Epidermal melanocyte (primary cell): ENCODE results near the gene SP2.

Experiments
- DNase-seq: peaks from one replicate; pipeline ENCODE4 v3.0.0; 2011; ENCODE audit warnings: low spot score; ENCODE audit not compliant: insufficient read length

SP2 gene

DNA sequence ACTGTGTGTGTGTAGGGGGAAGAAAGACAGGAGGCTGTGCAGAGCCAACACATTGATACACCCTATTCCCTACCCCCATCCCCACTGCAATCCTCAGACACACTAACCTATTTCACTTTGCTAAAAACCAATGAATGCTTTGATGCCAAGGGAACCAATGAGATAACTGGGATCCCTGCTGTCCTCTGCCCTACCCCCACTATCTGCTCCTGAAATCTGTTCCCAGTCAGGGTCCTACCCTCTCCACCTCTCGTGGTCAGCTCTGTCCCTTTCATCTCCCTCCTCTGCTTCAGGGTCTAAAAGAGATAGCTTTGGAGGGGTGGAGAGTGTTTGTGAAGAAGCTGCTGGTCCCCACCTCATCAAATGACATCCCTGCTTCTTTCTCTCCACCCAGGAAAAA, 26.0 kb upstream of the SP2 start:
- no peak for DNase-seq

GRCh38 chr17:47871048-47871447, 25.0 kb upstream of the SP2 start:
- no peak for DNase-seq

DNA sequence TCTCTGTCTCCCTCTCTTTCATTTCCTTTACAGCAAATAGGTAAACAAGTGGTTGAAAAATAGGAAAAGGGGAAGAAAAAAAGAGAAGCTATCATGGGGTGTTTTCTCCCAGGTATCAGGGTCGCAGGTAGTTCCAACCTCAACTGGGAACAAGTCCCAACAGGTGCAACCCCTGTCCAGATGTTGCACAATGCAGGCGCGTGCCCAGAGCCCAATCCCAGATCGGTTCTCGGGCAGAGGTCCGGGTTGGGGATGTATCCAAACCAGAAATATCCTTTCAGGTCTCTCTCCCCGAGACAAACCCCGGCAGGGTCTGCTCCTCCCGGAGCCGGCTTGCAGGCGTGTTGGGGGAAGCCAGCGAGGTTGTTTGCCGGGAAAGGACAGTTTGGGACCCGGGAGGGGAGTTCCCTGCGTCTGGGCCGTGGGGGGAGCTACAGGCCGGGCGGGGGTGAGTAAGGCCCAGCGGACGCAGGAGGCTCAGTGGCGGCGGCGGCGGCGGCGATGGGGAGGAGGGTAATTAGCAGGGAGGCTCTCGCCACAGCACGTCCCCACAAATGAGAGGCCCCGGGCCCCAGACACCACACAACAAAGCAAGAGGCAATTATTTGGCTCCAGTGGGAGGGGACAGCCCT, 23.9 kb upstream of the SP2 start:
- DNase-seq, result no peak

DNA sequence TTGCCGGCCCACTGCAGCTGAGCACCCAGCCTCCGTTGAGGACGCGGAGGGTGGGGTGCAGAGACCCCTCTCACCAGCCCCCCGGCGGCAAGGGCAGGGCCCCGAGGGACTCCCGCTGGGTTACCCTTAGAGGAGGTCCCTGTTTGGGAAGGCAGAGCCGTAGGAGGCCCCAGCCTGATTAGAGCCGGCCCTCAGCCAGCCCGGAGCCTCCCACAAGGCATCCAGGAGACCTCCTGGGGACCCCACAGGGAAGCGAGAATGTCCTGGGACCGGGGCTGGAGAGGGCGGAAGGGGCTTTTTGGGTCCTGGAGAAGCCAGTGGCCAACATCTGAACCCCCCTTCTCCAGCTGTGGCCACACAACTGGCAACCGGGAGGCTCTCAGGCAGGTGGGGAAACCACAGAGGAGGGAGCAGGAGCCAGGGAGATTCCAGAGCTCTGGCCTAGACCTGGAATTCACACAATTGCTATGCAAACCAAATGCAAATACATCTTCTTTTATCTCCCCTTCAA, 23.3 kb upstream of the SP2 start:
- DNase-seq, result no peak

GRCh38 chr17:47873200-47874090, 22.6 kb upstream of the SP2 start:
- DNase-seq, result no peak

DNA sequence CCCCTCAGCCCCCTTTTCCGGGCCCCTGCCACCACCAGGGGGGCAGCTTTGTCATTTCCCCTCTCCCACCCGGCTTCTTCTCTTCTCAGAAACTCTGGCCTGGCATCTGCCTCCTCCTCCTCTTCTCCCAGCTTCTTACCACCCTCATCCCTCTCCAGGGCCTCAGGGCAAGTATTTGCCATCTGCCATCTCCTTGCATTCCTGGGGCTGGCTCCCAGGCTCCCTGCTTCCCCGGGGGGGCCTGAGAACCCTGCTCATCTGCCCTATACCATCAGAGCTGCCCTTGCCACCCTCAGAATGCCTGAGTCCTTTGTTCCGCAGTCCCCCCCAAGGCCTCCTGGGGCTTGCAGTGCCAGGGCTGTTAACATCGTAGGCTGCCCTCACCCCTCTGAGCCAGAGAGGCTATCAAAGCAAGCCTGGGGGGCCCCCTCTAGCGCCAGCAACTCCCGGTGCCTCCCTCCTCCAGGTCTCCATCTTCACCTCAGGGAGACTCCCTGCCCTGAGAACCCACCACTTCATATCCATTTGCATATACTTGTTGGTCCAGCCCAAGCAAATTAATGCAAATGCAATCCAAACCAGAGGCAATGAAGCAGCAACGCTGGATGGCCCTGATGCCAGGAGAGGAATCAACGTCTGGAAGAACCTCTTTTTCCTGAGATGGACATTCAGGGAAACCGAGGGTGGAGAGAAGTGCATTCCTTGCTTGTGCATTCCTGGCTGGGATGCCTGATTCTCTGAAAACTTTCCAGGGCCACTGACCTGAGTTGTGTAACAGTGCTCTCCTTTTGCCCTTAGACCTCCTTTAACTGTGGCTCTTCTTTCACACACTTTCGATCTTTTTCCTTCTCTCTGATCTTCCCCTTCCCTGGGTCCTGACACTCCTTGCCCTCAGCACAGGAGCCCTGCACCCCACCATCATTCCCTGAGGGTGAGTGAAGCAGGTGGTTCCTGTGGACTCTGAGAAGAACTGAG, 20.7 kb upstream of the SP2 start:
- no peak for DNase-seq

GRCh38 chr17:47877368-47878034, 18.5 kb upstream of the SP2 start:
- no peak for DNase-seq

GRCh38 chr17:47878203-47879027, 17.6 kb upstream of the SP2 start:
- DNase-seq, result no peak

GRCh38 chr17:47879028-47879585, 16.9 kb upstream of the SP2 start:
- no peak for DNase-seq

- DNase-seq, result no peak
These were observed 16.1 kb upstream of the SP2 start for GRCh38 chr17:47879776-47880454.

DNA sequence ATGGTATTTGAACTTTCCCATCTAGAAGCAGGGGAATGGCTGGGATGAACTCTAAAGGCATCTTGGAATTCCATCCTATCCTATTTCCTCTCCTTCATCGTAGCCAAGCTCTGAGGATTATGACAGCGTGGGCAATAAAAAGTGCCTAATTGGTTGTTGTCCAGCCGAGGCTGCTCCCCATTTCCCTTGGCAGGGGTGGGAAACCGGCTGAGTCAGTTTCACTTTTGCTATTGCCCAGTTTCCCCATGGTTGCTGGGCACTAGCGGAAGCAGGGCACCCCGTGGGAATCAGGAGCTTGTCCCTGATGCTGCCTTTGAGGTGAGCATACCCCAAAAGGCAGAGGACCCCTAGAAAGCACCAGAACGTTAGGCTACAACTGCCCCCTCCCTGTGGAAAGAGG, 13.8 kb upstream of the SP2 start:
- no peak for DNase-seq

DNA sequence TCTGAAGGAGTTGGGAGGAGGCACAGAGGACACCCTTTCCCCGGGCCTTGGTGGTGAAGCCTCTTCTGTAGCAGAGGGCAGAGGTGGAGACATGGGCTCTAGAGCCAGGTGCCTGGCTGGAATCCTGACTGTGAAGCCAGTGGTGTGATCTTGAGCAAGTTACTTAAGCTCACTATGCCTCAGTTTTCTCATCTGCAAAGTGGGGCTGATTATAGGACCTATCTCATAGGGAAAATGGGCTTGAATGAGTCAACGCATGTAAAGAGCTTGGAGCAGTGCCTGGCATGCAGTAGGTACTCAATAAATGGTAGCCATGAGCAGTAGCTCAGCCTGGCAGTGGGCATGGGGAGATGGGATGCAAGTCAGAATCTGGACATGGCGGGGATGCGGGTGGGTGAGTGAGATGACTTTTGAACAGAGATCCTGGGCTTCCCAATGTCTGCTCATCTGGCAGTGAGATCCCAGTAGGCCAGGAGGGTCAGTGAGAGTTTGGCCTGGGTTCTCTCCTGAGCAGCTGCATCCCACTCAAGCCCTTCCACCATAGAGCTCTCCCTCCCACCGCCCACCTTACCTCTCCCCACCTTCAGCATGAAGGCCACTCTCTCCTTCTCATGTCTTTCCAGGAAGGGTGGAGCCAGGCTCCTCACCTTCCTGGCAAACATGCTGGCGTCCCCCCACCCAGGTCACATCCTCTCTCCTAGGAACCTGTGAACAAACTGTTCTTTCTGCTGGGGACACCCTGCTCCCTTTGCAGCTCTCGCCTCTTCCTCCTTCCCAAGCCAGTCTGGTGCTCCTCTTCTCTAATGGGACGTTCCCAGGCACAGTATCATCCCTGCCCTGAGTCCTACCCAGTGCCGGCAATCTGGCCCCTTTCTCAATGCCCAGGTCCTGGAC, 13.1 kb upstream of the SP2 start:
- DNase-seq, result no peak

DNA sequence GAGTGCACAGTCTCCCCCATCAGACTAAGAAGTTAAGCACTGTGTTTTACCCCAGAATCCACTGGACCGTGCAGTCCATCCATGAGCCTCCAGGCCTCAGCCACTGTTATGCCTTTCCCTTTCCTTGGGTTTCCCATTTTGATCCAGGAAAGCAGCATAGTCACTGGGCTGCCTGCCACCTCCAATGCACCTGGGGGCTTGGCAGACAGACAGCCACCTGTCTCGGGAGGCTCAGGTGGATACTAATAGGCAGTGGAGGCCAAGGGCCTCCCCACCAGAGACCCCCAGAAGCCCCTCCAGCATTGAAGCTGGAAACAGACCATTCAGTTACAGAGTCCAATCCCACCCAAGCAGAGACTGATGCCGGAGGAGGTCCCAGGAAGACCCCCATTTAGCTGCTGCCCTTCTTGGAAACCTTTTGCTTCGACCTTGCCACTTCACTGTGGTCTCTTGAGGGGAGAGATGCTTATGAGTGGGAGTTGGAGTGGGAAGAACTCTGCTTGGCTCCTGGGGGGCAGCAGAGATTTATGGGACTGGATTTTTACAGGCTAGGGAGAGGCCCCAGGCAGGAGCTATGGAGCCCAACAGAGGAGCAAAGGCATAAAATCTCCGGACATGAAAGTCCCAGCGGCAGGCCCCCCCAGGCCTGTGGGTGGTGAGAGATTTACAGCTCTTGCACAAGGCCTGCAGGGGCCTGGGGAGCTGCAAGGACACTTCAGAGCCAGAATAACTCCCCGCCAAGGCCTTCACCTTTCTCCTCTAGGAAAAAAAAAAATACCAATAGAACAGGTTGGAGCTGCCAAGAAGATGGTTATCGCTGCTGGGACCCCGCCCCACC, 12.2 kb upstream of the SP2 start:
- no peak for DNase-seq

- no peak for DNase-seq
These were observed 11.7 kb upstream of the SP2 start for GRCh38 chr17:47884427-47884740.

DNA sequence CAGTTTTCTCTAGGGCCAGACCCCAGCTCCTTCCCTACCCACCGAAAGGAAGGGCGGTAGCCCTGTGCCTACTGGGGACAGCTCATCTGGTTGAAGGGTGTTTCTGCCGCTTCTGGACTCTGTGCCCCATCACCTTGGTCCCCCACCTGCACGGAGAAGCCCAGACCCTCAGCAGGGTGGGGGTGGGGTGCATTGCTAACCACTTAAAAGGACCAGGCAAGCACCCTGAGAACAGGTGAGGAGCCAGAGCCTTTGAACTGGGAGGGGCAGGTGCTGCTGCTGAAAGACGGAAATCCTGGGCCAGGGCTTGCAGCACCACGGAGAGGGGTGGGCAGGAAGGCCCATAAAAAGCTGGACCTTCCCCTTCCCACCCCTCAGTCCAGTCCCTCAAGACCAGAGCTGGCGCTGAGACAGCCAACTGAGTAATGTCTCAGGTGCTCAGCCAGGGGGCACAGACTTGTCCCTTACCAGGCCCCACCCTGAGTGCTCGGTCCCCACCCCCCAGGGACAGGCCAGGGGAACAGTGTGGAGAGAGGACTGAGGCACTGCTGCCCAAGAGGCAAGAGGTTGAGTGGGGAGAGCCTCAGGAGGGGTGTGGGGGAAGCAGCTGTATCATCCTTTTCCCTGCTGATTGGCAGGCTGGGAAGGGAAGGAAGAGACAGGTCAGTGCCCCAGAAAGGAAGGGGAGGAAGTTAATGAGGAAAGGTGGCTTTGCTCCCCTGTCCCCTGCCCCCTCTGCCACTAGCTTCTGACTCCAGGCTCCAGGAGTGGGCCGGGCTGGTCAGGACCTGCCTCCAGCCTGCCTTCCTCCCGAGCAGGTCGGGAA, 10.9 kb upstream of the SP2 start:
- DNase-seq, result no peak

- no peak for DNase-seq
These were observed 7.7 kb upstream of the SP2 start for GRCh38 chr17:47888293-47888692.
